ENCODE data around the gene MIEF2.
"Not testable (repeated sequence)": the region's sequence is repeated elsewhere in the genome, so short reads cannot be mapped to it uniquely, and the experiment has no call there.

Gene MIEF2, protein sequence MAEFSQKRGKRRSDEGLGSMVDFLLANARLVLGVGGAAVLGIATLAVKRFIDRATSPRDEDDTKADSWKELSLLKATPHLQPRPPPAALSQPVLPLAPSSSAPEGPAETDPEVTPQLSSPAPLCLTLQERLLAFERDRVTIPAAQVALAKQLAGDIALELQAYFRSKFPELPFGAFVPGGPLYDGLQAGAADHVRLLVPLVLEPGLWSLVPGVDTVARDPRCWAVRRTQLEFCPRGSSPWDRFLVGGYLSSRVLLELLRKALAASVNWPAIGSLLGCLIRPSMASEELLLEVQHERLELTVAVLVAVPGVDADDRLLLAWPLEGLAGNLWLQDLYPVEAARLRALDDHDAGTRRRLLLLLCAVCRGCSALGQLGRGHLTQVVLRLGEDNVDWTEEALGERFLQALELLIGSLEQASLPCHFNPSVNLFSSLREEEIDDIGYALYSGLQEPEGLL

GRCh38 chr17:18260332-18261145 lies at the start of gene MIEF2:
Gene MIEF2 (plus strand): TSS chr17:18260662. CDS start chr17:18262721, 2,059 bp downstream.
- peak; percentile 95 for DNase-seq

DNA sequence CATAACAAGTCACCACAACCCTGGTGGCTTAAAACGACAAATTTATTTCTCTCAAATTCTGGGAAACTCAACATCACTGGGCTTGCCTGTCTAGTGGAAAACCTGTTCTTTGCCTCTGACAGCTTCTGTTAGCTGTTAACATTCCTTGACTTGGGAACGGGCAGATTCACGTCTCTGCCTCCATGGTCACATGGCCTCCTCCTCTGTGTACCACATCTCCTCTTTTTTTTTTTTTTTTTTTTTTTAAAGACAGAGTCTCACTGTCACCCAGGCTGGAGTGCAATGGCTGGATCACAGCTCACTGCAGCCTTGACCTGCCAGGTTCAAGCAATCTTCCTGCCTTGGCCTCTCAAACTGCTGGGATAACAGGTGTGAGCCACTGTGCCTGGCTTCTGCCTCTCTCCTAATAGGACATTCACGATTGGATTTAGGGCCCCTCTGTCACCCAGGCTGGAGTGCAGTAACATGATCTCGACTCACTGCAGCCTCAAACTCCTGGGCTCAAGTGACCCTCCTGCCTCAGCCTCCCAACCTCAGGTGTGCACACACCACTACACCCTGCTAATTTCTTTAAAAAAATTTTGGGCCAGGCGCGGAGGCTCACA lies 46.7 kb upstream of the MIEF2 start:
- DNase-seq = no peak

GRCh38 chr17:18216906-18217305 lies 43.6 kb upstream of the MIEF2 start:
- DNase-seq = not testable (repeated sequence)

DNA sequence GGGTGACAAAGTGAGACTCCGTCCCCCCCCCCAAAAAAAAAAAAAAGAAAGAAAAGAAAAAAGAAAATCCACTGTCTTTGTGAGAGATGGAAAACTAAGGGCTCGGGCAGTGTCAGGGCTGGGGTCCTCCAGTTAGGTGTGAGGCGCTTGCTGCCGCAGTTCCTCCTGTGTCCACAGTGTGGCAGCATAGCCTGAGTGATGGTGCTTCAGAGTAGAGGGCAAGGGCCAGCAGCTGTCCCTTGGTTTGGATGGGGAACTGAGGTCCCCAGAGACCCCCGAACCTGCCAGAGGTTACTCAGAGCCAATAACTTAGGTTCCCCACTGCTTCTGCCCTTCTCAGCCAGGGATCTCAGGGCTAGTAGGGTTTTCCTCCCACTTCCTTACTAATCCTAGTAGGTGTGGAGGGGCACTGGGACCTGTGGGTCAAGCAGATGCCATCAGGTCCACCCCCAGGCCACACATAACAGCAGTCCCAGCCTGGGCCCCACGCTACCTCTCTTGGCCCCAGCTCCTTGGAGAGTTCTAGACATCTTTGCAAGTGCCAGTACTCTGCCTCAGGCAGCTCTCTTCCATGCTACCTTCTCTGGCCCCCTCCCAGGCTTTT lies 42.9 kb upstream of the MIEF2 start:
- DNase-seq = peak; percentile 7

- no peak for DNase-seq
Measured at GRCh38 chr17:18218756-18219415, 41.6 kb upstream of the MIEF2 start.

GRCh38 chr17:18224053-18224386 lies 36.4 kb upstream of the MIEF2 start:
- DNase-seq = no peak

GRCh38 chr17:18224387-18225120 lies 35.9 kb upstream of the MIEF2 start:
- no peak for DNase-seq

DNA sequence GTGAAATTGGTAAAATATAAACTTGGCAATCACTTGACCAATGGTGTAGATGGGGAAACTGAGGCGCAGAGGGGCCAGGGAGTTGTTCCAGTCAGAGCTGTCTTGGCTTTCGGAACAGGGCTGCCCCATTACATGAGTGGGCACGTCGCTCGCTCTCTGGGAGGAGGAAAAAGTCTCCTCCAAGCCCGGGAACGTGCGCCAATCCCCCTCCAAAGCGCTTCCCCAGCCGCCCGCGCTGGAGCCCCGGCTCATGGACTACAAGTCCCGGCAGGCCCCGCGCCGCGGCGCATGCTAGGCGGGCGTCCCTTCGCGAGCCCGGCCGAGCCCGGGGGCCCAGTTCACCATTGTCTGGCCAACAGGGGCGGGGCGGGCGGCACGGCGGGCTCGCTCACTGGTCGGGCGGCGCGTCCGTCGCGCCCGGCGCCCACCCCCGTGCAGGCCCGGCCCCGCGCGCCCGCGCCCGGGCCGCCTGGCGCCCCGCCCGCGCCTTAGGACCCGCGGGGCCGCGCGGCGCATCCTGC lies 35.3 kb upstream of the MIEF2 start, which contains the start of gene LLGL1:
Gene LLGL1, plus strand, starts transcription at position 515 of the 521 bp plus-strand sequence. CDS start 48 bp downstream, outside the sequence.
- peak; percentile 95 for DNase-seq

DNA sequence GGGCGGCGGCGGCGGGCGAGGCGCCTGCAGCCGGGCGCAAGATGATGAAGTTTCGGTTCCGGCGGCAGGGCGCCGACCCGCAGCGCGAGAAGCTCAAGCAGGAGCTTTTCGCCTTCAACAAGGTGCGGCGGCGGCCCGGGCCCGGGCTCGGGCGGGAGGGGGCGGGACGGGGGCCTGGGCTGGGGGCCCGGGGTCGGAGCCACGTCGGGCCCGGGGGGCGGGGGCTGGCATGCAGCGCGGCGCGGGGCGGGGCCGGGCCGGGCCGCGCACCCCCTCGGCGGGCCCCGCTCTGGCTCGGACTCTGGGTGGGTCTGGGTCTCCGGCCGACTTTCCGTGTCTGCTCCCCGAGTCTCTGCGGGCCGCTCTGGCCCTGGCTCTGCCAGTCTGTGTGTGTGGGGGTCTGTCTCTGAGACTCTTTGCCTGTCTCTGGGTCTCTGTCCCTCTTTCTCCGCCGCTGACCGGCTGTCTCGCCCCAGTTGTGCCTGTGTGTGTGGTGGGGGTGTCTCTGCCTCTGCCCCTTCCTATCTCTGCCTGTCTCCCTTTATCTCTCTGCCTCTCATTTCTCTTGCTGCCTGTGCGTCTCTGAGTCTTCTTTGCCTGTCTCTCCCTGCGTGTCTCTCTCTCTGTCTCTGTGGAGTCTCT lies 34.7 kb upstream of the MIEF2 start:
- no peak for DNase-seq

- no peak for DNase-seq
Measured at GRCh38 chr17:18226284-18226945, 34.0 kb upstream of the MIEF2 start.

GRCh38 chr17:18227635-18228034 lies 32.8 kb upstream of the MIEF2 start:
- no peak for DNase-seq

DNA sequence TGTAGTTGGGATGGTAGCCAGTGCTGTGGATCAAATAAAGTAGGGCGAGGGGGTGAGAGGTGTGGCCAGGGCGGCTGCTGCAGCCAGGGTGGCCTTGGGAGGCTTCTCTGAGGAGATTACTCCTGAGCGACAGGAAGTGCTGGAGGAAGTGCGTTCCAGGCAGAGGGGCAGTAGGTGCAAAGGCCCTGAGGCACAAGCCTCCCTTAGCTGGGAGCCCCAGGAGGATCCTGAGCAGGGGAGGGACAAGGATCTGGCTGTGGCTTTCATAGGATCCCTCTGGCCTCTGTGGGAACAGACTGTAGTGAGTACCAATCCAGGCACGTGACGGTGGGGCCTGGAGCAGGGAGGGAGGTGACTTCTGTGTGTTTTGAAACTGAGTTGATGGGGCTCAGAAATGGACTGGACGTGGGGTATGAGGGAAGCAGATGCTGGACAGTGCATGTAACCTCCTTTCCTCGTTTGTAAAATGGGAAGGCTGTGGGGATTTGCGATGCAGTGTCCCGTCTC lies 32.2 kb upstream of the MIEF2 start:
- DNase-seq = no peak

- DNase-seq = no peak
Measured at GRCh38 chr17:18229254-18229653, 31.2 kb upstream of the MIEF2 start.

DNA sequence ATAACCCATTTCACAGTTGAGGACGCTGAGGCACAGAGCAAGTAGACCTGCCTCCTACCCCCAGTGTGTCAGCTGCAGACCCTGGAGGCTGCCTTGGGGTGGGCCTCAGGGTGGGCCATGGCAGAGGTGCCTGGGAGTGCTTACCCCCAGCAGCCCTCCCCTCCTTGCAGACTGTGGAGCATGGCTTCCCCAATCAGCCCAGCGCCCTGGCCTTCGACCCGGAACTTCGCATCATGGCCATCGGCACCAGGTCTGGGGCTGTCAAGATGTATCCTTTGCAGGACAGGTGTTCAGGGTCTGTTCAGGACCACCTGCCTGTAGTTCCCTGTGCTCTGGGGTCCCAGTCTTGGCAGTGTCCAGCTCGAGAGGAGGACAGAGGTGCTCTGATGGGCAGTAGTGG lies 30.7 kb upstream of the MIEF2 start:
- no peak for DNase-seq

- DNase-seq = no peak
Measured at GRCh38 chr17:18230288-18231141, 29.9 kb upstream of the MIEF2 start.

DNA sequence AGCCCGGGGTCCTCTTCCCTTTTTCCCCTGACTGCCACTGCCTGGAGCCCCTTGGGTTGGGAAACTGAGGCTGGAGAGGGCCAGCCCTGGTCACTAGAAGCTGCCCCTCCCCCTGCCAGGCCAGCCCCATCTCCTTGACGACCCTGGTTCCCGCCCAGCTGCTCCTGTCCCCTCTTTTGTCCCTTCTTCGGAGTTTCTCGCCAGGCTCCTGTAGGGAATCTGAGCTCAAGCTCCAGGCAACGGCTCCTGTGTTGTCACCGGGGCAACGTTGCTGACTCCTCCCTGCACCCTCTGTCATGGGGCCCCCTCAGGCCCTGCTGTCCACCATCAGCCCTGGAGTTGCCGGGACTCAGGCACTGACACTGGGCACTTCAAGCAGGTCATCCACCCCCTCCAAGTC lies 29.3 kb upstream of the MIEF2 start:
- no peak for DNase-seq

DNA sequence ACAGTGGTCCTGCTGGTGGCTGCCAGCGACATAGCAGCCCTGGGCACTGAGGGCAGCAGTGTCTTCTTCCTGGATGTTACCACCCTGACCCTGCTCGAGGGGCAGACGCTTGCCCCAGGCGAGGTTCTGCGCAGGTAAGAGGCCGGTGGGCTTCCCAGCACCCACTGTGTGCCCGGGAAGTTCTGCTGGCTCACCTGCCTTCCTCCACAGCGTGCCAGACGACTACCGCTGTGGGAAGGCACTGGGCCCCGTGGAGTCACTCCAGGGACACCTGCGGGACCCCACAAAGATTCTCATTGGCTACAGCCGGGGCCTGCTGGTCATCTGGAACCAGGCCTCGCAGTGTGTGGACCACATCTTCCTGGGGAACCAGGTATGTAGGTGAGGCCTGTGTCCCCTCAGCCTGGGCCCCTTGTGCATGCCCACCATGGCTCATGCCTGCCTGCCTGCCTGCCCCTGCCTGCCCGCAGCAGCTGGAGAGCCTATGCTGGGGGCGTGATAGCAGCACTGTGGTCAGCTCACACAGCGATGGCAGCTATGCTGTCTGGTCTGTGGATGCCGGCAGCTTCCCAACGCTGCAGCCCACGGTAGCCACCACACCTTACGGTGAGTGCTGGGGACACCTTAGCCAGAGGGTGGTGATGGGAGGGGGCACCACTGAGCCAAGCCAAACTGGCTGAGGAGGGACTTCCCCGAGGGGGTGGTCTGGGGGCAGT lies 26.5 kb upstream of the MIEF2 start:
- no peak for DNase-seq

- DNase-seq = no peak
Measured at GRCh38 chr17:18234853-18235380, 25.5 kb upstream of the MIEF2 start.
